Measurements from ENCODE around the gene PTCH1.

The PTCH1 gene

DNA sequence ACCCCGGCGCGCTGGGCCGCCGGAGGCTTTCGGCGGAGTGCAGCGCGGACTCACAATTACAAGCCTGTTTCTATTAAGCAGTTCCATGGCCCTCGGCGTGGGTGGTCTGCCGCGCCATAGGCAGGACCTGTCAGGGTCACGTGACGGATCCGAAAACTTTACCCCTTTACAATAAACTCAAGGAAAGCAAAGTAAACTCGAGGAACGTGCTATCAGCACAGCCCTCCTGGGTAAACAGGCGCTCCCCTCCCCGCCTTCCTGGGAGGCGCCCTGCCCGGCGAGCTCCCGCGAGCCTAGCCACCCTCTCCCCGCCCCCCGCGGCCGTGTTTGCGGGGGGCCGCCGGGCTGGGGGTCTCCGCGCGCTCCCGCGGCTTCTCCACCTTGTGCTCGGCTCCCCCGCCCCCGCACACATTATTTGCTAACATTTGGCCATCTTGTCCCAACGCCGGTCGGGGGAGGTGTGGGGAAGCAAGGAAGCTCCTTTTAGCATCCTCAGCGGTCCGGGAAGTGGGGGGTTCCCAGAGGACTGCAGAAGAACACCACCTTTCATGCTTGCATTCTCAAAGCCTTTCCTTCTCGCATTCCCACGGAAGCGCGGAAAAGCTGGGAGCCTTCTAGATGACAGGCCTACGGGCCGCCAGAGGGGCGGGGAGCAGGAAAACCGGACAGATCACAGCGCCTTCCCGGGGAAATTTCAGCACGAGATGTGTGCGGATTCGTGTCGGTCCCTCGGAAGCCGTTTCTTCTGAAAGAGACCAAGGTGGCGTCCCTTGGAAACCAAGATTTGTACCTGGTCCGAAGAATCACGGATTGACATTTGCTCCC, at the start of gene PTCH1:
Gene PTCH1 (minus strand): TSS at position 238 of the 825 bp plus-strand sequence.
- DNase-seq (ENCODE audit: low read depth) = no peak

DNA sequence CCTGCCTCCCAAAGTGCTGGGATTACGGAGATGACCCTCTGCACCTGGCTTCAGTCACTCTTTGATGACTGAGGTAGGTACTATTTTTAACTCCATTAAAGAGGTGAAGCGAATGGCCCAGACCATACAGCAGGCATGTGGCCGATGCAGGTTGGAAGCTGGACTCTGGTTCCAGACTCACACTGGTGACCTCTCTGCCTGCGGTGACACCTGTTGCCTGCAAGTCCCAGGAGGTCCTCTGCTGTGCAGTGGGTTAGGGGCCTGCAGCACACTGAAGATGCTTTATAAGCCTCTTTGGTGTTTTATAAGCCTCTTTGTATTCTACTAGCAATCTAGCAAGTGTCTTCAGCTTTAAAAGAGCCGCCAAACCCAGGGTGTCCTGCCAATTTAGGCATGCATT, 49.2 kb upstream of the PTCH1 start:
- DNase-seq (ENCODE audit: low read depth) = no peak

GRCh38 chr9:95561913-95562312, 45.1 kb upstream of the PTCH1 start:
- DNase-seq (ENCODE audit: low read depth) = no peak

DNA sequence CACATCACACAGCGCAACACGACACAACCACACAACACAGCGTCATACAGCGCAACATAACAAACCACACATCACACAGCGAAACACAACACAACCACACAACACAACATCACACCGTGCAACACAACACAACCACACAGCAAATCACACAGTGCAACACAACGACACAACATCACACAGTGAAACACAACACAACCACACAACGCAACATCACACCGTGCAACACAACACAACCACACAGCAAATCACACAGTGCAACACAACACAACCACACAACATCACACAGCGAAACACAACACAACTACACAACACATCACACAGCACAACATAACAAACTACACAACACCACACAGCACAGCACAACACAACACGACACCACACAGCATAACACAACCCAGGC, 40.4 kb upstream of the PTCH1 start:
- no peak for DNase-seq (ENCODE audit: low read depth)

- no peak for DNase-seq (ENCODE audit: low read depth)
Measured at GRCh38 chr9:95556521-95556920, 39.8 kb upstream of the PTCH1 start.

DNA sequence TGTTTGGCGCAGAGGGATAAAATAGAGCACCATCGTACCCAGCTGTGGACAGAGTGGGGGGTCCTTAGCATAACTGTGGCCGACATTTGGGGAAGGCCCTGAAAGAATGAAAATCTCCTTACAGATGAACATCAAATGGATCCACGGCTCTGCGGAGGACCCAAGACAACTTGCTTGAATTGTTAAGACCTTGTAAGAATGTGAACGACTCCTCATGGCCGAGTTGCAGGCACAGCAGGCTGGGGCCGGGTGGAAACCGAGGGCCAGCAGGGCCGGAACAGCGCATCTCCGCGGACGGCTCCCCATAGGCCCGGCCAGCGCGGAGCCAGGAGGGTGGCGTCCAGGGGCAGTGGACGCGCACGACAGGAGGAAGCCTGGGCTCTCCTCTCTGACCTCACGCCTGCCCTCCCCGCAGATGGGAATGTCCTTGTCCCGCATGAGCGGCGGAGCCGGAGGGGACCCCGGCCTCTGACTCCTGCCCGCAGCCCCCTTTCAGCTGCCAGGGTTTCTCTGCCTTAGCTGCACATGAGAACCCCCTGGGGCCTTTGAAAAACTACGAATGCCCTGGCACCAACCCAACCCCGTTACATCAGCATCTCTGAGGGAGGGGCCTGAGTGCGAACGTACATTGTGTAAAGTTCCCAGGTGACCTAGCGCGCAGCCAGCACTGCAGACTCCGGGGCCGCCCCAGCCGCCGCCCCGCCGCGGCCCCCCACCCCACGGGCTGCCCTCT, 36.2 kb upstream of the PTCH1 start:
- DNase-seq (ENCODE audit: low read depth) = no peak

- no peak for DNase-seq (ENCODE audit: low read depth)
Measured at GRCh38 chr9:95552255-95552654, 35.5 kb upstream of the PTCH1 start.

DNA sequence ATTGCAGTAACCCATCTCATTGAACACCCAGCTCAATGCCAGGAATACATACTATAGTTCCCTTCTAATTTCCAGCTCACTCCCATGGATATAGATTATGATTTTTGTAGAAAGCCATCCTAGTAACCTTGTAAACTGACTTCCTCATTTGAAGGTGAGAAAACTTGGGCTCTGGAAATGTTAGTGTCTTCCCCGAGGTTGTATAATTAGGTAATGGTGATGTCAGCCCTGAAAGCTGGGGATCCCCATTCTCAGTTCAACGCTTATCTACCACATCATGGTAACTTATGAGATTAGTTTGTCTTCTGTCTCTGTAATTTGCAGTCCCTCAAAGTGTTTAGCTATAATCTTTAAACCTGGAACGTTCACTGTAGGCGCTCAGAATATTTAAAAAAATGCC, 34.6 kb upstream of the PTCH1 start:
- DNase-seq (ENCODE audit: low read depth) = no peak

- no peak for DNase-seq (ENCODE audit: low read depth)
Measured at GRCh38 chr9:95545831-95546567, 29.2 kb upstream of the PTCH1 start.

DNA sequence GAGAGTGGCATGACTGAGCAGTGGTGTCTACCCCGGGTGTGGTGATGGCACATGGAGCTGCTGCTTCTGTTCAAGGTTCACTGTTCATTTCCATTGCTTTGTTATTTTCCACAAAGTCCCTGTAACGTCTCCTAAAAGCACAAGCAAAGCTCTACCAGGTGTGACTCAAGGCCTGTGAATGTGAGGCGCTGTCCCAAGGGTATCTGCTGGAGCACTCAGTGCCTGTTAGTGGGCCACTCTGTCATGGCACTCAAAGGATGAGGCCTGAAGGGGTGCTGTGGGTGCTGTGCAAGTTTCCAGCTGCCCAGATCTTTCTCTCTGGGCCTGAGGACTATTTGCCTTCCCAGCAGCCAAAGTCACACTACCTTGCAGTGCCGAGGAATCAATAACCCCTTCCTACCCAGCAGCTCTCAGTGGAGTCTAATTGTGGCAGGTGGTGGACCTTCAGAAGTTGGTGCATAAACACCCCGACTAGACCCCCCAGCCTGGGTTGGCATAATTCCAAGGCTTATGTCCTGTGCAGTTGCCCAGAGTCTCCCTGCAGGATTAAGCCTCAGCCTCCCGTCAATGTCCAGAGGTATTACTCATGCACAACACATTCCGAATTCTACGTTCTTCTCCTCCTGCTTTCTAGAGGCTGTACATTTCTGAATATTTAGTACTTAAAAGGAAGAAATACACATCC, 17.4 kb upstream of the PTCH1 start:
- no peak for DNase-seq (ENCODE audit: low read depth)

- no peak for DNase-seq (ENCODE audit: low read depth)
Measured at GRCh38 chr9:95529910-95530309, 13.1 kb upstream of the PTCH1 start.

- no peak for DNase-seq (ENCODE audit: low read depth)
Measured at GRCh38 chr9:95528908-95529502, 12.2 kb upstream of the PTCH1 start.

GRCh38 chr9:95522871-95523370, 6.2 kb upstream of the PTCH1 start:
- no peak for DNase-seq (ENCODE audit: low read depth)

- DNase-seq (ENCODE audit: low read depth) = no peak
Measured at GRCh38 chr9:95521699-95522098, 4.9 kb upstream of the PTCH1 start.

DNA sequence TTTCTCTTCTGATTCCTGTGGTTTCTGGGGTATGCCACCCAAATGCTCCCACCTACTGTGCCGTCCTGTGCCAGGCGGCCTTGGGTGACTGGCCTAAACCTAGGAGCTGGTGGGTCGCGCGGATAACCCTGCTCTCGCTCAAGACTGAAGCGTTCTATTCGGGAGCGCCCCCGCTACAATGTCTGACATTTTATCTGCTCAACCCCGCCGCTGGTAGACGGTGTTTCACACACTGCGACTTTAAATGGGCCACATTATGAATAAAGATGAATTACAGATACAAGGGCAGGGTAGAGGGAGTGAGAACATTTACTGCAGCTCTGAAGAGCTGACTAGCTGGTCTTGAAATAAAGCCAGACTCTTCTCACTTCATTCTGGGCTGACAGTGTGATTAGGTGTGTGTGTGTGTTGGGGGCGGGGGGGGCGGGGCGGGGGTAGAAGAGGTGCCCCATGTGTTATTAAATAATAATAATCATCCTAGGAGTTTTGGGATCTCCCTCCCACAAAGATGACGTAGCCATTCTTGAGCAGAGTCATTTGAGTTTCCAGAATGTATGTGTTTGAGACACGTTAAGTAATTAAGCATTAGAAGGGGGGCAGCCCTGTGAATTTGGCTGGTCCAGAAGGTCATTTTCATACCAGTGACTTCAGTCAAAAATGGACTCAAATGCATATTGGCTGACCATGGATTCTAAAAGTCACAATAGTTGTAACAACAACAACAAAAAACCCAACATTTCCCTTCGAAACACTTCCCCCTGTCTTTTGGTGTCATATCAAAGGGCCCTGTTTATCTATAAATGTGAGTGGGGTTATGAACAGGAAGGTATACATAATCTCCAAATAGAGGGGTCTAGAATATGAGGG, 1.0 kb upstream of the PTCH1 start:
- no peak for DNase-seq (ENCODE audit: low read depth)

GRCh38 chr9:95516221-95516733, 494 bp downstream of the PTCH1 start:
- no peak for DNase-seq (ENCODE audit: low read depth)

- DNase-seq (ENCODE audit: low read depth) = no peak
Measured at GRCh38 chr9:95515272-95516113, 1.3 kb downstream of the PTCH1 start.

- DNase-seq (ENCODE audit: low read depth) = no peak
Measured at GRCh38 chr9:95514342-95514741, 2.4 kb downstream of the PTCH1 start.

DNA sequence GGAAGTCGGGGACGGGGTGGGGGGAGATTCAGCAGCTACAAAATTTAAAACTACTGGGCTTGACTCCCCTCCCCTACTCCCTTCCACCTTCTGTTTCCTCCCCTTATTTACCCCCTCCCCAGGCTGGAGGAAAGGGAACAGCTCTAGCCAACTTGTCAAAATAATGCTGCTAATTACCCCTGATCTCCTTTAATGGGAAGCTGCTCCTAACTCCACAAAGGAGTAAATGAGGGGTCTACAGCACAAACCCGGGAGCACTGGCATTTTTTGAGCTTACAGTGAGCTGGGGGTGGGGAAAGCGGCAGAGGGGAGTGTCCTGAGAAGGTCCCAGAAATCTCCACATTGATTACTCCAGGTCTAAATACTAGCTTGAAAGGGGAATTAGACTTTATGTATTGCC, 3.1 kb downstream of the PTCH1 start:
- no peak for DNase-seq (ENCODE audit: low read depth)

All from CMK (cell line).